ENCODE data around the gene STAT5B. TPM values are rescaled to one million over a fixed set of nuclear protein-coding genes. Genes with fewer than 3 reads are reported as not detected.

STAT5B gene
- total and polyA plus RNA-seq, 2 of the 13 experiments (the other 11 are each of a cell fraction or from before 2014, with no cell fraction given) = 21.0 to 42.8 TPM

DNA sequence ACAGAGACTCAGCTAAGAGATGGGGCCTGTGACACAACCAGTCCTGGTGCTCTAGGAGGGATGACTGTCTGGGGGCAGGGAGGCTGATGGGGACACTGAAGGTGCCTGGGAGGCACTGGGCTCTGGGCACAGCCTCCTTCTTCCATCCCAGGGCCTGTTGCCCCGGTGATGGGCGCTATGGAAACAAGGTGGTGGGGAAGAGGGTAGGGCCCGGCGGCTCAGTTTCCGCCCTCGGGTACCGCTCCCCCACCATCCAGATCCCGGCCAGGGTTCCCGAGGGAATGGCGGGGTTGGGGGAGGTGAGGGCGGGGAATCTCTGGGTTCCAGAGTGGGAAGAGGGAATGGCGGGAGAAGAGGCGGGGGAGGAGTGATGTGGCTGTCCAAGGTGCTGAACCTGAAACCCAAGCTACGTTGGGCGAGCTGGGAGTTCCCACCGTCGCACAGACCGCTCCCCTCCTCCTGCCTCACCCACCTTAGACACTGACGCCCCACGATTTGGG is 96.2 kb downstream of the STAT5B start (continued):
- TF ChIP-seq ZNF281 (CRISPR knock-in tag; IDR thresholded peaks at IDR 0.05; ENCODE audit: borderline replicate concordance) (peak; percentile 89), ZNF337 (CRISPR knock-in tag; IDR thresholded peaks at IDR 0.05; ENCODE audit: borderline replicate concordance, low read depth) (no peak), FOXJ3 (CRISPR knock-in tag; IDR thresholded peaks at IDR 0.05; ENCODE audit: borderline replicate concordance) (no peak), IRF2 (CRISPR knock-in tag; IDR thresholded peaks at IDR 0.05) (peak; percentile 89), YY1 (IDR thresholded peaks at IDR 0.05; ENCODE audit: insufficient read depth, insufficient replicate concordance, low read depth, low read length) (peak; percentile 49), ZNF382 (CRISPR knock-in tag; IDR thresholded peaks at IDR 0.05; ENCODE audit: borderline replicate concordance) (no peak), PHF5A (CRISPR knock-in tag; IDR thresholded peaks at IDR 0.05; ENCODE audit: low read depth, unreplicated experiment) (peak; percentile 70), ZNF766 (CRISPR knock-in tag; IDR thresholded peaks at IDR 0.05; ENCODE audit: borderline replicate concordance) (peak; percentile 96), DRAP1 (CRISPR knock-in tag; IDR thresholded peaks at IDR 0.05) (peak; percentile 57; the same call in 1 of the 2 replicates), HNRNPLL (IDR thresholded peaks at IDR 0.05; ENCODE audit: low read depth, low read length, poor library complexity, severe bottlenecking) (no peak), KDM5A (IDR thresholded peaks at IDR 0.05; ENCODE audit: borderline replicate concordance, low read length) (no peak), SYNCRIP (IDR thresholded peaks at IDR 0.05; ENCODE audit: insufficient read depth, low read depth, low read length) (no peak), MIXL1 (CRISPR knock-in tag; IDR thresholded peaks at IDR 0.05) (peak; percentile 80; the same call in 1 of the 2 replicates), ZNF543 (CRISPR knock-in tag; IDR thresholded peaks at IDR 0.05) (no peak; the same call in none of the 2 replicates), EP300 (IDR thresholded peaks at IDR 0.05; ENCODE audit: low read depth in 2 of 2, low read length in 2 of 2) (peak in 1 of 2 experiments; percentile 10; a peak in 1 of 4 replicates), EP300 (CRISPR knock-in tag; IDR thresholded peaks at IDR 0.05; ENCODE audit: borderline replicate concordance) (no peak), PHF20 (CRISPR knock-in tag; IDR thresholded peaks at IDR 0.05) (0 out of 2 replicates have a peak, but pooled peaks have one; percentile 51), ZNF235 (CRISPR knock-in tag; IDR thresholded peaks at IDR 0.05; ENCODE audit: borderline replicate concordance) (peak; percentile 91; the same call in 1 of the 2 replicates), NFIC (IDR thresholded peaks at IDR 0.05; ENCODE audit: low read length) (no peak), ZMYM2 (CRISPR knock-in tag; IDR thresholded peaks at IDR 0.05) (no peak), ZNF724P (CRISPR knock-in tag; IDR thresholded peaks at IDR 0.05; ENCODE audit: borderline replicate concordance) (0 out of 2 replicates have a peak, but pooled peaks have one; percentile 43), TFE3 (CRISPR knock-in tag; IDR thresholded peaks at IDR 0.05) (peak; percentile 90)
- TF ChIP-seq, protein P1, sequence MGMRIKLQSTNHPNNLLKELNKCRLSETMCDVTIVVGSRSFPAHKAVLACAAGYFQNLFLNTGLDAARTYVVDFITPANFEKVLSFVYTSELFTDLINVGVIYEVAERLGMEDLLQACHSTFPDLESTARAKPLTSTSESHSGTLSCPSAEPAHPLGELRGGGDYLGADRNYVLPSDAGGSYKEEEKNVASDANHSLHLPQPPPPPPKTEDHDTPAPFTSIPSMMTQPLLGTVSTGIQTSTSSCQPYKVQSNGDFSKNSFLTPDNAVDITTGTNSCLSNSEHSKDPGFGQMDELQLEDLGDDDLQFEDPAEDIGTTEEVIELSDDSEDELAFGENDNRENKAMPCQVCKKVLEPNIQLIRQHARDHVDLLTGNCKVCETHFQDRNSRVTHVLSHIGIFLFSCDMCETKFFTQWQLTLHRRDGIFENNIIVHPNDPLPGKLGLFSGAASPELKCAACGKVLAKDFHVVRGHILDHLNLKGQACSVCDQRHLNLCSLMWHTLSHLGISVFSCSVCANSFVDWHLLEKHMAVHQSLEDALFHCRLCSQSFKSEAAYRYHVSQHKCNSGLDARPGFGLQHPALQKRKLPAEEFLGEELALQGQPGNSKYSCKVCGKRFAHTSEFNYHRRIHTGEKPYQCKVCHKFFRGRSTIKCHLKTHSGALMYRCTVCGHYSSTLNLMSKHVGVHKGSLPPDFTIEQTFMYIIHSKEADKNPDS (CRISPR knock-in tag; IDR thresholded peaks at IDR 0.05) = peak; percentile 68; the same call in 1 of the 2 replicates
